NCI-H1436 (cell line): ENCODE data around the gene FDXACB1.
A peak's percentile ranks its signal among the peaks of the same experiment; 100 is the strongest.

Experiments
- DNase-seq: peaks from one replicate; lab custom pipeline; 2025; lab: John Stamatoyannopoulos, UW

FDXACB1 gene, protein sequence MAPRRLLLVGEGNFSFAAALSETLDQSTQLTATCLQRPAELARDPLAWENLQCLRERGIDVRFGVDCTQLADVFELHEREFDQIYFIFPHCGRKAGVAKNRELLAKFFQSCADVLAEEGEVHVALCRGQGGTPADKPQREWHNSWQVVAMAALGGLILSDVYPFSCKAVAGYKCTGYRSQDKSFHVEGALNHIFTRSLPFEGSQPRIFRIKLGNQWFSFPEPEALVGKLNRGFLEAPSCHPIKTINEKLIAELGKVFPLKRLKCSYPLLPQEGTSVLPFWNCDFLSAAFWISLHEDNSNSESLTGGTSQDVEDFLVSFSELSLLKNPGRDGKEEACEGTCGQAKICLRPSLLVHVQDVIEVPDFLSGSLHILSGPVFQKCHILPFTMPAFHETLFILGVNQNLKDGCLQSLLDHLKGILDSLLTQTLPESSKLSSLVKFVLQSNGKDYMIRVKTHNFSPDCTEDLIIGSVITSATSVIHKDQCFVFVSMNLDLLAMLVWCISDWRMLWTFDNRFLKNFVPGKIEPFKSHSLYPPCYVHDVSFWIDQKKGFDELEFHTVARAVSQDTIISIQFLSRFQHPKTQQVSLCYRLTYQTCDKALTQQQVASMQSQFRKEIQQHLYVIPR

DNA sequence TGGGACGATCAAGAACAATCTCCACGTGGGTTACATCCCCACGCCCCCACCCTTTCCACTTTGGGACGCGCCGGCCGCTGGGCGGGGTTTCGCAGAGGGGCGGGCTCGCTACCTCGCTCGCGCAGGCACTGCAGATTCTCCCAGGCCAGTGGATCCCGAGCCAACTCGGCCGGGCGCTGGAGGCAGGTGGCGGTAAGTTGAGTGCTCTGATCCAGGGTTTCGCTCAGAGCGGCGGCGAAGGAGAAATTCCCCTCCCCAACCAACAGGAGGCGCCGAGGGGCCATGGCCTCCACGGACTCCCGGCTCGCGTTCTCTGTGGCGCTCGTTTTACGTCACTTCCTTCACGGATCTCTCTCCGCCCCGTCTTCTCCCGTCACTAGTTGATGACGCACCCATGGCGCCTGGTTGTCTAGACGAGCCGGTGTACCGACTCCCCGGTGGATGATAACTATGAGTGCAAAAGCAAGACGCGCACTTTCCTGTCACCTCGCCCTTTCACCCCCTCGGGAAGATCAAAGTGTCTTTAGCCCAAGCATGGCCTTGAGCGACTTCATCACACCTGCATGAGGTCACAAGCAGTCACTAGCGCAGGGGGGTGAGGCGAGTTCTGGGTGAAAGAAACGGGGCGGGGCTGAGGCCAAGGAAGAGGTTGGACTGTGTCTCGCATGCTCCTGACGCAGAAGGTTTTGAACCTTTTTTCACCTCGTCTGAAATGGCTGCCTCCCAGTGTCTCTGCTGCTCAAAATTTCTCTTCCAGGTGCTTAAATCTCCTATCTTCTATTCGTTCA, at the start of gene FDXACB1, which contains the start of gene CFAP68:
TSS of gene FDXACB1 (minus strand) at position 317 of the 788 bp plus-strand sequence. CDS start at position 284, 33 bp downstream.
TSS of gene CFAP68 (plus strand) at position 693 of the 788 bp plus-strand sequence. CDS start at position 713, 20 bp downstream.
- DNase-seq = peak; percentile 96

DNA sequence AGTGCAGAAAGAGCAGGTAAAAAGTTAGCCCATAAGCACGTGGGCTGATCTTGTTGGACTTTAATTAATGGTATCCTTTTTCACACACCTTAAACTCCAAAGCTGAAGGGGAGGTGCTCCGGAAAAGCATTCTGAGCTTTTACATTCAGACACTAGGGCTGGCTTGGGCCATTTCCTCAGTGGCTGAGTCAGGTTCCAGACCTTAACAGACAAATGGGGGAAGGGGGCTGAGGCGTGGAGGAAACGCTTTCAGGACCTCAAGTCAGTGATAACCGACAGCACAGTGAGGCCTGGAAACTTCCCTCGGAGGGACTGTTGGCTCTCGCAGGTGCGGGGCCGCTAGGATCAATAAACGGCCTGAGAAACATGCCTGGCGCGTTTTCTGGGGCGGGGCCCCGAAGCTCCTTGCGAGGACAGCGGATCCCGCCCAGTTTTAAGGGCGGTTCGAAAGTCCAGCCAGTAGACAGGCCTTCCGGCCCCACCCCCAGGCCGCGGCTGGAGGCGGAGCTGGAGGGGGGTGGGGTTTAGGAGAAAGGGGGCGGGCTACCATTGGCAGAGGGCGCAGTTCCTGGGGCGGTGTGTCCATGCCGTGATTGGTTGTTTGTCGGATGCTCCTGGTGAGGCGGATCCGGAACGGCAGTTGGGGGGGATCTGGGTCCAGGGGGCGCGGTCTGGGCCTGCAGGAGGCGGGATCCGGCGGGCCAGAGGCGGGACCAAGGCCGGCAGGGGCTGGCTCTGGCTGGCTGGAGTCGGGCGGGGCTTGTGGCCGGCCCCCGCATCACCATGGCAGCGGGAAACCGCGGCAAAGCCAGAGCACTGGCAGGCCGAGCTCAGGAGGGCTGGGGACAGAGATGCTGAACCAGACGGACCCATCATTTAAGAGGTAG, 47.8 kb upstream of the FDXACB1 start:
- peak; percentile 99 for DNase-seq

DNA sequence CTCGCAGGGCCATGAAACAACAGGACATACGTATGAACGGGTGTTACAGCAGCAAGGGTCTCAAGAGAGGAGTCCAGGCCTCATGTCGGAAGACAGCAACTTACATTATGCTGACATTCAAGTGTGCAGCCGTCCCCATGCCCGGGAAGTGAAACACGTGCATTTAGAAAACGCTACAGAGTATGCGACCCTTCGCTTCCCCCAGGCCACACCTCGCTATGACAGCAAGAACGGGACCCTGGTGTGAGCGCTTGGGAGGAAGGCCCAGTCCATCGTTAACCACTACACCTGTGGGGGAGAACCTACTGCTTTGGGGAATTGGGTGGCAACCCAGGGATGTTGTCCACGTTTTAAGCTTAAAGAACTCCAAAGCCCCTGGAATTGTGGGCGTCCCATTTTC, 47.0 kb upstream of the FDXACB1 start:
- no peak for DNase-seq

DNA sequence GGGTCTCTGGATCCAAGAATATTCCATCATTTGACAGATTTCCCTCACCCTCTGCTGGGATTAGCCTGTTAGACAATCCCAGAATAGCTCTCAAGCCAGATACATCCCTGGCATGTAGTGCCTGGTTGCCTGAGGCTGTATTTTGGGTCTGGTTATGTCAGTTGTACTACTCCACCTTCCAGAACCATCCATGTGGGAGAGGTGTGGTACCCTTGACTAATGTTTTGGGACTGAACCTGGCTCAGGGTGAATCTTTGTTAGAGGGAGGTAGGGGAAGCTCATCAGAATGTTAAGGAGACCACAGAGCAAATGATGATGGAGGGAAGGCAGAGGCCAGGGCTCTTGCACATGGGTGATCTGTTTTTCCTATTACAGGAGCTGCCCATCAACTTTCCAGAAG, 45.0 kb upstream of the FDXACB1 start:
- DNase-seq = no peak

DNA sequence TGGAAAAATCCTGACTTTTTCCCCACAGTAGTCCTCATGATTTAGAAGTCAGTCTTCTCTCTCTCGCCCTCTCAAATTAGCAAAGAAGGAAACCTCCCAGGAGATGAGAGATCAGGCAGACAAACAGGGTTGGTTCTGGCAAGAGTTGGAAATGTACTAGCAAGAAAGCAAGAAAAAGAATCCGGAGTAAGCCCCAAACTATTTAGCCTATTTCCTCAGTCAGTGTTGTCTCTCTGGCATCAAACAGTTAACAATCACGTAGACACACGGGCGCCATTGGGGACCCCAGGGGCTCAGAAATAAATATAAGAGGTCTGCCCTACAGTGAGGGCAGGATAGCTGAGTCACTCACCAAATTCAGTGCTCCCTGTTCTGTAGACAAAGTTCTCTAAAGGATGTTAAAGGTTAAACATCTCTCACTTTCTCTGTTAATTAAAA, 44.4 kb upstream of the FDXACB1 start:
- DNase-seq = peak; percentile 36

DNA sequence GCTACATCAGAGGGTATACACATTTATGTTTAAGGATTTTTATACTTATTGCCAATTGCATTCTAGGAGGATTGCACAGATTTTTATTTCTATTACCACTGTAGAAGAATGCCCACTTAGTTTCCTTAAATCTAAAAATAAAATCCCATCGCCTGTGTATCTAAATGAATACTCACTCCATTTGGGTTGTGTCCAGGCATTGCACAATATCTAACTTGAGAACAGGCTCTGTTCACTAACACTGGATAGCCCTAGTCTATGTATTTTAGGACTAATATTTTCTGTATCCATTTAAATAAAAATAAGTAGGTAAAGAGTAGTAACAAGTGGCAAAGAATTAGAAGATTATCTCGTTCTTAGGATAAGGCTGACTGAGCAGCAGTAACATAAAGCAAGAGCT, 43.8 kb upstream of the FDXACB1 start:
- no peak for DNase-seq

DNA sequence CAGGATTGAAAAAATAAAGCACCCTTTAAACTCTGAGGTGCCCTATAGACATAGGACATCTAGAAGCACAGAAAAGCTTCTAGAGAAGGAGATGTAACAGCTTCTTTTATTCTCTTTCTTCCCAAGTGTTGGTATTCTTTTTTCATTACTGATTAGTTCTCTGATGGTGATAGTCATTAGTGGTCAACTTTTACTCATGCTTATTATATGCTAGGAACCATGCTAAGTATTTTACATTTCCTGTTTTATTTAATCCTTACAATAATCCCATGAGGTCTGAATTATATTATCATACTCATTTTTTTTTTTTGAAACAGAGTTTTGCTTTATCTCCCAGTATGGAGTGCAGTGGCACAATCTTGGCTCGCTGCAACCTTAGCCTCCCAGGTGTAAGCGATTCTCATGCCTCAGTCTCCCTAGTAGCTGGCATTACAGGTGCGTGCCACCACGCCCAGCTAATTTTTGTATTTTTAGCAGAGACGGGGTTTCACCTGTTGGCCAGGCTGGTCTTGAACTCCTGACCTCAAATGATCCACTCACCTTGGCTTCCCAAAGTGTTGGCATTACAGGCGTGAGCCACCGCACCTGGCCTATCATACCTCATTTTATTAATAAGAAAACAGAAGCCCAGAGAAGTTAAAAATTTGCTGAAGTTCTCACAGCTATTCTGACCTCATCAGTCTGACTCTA, 42.7 kb upstream of the FDXACB1 start:
- DNase-seq = no peak

DNA sequence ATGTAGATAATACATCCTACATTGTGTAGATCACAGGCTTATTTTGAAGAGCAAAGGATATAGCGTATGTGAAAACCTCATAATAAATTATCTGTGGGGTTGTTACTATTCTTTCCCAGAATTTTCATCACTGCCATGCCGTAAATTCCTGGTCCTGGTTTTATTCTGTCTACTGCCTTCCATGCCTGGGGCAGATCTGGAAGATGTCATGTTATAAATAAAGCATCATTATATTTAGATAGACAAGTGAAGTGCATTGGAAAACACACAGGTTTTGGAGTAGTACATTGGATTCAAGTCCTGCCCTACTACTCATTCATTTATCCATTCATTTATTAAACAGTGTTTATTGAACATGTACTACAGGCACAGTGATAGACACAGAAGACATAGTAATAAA, 41.9 kb upstream of the FDXACB1 start:
- no peak for DNase-seq

DNA sequence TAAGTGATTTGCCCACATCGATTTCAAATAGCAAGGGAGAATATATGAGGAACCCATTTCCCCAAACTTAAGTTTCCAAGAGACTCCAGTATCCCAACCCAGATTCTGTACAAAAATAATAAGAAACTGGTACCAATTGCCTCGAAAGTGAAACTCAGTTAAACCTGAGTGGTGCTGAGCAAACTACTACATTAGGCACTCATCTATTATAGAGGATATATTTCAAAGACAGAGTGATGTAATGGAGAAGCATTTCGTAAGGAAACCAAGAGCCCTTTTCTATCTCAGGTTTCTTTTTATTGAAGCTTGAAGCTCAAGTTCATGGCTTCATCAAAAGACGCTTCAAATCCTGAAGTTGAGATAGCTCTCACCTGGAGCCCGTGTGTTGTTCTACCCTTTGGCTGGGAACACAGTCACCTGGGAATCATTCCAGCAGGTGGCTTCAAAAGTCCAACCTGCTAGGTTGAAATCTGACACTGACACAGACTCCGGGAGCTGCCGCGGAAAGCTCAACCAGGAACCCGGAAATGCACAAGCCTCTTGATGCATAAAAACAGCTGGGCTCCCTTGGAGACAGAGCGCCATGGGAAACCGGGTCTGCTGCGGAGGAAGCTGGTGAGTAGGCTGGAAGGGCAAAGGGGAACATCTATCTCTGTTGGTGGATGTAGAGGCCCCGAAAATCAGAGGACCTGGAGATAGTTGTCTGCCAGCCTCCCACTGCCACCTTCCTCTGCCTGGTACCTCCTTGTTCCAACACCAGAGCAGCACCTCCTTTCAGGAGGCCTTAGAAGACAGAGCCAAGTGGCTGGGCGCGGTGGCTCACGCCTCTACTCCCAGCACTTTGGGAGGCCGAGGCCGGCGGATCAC, 39.7 kb upstream of the FDXACB1 start, which contains the start of gene C11orf52:
TSS of gene C11orf52 (plus strand) at position 524 of the 867 bp plus-strand sequence. CDS start at position 584, 60 bp downstream.
- peak; percentile 89 for DNase-seq

DNA sequence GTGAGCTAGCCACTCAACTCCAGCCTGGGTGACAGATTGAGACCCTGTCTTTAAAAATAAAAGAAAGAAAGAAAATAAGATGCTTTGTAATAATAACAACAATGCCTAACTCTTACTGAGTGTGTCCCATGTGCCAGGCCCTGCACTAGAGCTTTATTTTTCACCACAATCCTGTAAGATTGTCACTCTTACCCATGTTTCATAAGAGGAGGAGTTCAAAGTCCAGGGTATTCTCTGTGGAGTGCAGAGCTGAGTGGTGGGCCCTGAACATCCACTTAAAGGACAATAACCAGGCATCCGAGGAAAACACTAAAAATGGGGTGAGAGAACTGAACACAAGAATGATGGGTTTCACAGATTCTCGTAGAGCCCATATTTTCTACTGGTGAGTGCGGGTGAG, 38.8 kb upstream of the FDXACB1 start:
- DNase-seq = no peak

DNA sequence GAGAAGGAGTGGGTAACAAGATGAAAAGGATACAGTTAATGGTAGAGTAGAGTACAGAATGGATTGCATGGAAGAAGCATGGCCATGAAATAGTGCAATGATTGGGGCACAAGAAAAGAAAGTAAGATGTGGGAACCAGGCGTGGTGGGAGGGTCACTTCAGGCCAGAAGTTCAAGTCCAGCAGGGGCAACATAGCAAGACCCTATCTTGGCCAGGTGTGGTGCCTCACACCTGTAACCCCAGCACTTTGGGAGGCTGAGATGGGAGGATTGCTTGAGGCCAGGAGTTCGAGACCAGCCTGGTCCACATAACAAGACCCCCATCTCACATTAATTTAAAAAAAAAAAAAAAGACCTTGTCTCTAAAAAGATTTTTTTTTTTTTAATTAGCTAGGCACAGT, 38.3 kb upstream of the FDXACB1 start:
- no peak for DNase-seq

DNA sequence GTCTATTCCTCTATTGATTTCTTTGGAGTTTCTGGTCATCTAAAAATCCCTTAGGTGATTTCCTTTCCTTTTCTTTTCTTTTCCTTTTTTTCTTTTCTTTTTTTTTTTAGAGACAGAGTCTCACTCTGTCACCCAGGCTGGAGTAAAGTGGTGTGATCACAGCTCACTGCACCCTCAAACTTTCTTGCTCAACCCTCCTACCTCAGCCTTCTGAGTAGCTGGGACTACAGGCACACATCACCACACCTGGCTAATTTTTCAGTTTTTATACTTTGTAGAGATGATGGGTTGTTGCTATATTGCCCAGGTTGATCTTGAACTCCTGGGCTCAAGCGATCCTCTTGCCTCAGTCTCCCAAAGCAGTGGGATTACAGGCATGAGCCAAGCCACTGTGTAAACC, 37.8 kb upstream of the FDXACB1 start:
- DNase-seq = no peak

DNA sequence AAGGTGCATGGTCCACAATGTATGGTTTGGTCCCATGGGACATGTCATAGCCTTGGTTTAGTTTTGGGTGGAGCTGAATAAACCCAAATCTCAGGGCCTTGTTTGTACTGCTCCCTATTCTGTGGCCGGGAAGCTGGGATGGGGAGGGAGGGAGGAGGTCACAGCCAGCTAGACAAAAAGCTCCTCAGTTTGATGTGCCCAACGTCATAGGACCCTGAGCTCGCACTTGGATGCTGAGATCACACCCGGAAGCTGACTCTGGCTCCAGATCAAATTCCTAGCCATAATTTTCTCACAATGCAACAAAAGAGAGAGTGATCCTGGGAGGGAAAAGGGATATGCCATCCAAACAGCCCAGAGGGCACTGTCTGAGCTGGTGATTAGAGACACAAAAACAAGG, 35.0 kb upstream of the FDXACB1 start:
- no peak for DNase-seq

DNA sequence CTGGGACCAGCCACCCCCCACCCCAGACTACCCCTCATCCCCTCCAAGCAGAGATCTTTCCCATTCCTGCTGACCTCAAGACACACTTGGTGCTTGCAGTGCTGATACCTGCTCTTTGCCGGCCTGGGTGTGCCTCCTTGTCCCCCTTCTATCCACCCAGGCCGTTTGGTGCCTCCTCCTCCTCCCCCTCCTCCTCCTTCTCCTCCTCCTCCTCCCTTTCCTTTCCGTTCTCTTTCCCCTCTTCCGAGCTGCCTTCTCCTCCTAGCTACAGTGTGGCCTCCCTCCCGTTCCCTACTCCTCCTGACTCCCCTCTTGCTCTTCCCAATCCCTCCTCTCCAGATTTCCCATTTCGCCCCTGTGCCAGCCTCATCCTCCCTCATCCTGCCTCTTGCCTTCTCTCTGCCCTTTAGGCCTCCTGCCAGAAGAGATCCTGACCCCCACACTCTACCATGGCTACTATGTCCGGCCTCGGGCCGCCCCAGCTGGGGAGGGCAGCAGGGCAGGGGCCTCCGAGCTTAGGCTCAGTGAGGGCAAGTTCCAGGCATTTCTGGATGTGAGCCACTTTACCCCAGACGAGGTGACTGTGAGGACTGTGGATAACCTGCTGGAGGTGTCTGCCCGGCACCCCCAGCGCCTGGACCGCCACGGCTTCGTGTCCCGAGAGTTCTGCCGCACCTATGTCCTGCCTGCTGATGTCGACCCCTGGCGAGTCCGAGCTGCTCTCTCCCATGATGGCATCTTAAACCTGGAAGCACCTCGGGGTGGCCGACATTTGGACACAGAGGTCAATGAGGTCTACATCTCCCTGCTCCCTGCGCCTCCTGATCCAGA, 34.3 kb upstream of the FDXACB1 start:
- DNase-seq = no peak

DNA sequence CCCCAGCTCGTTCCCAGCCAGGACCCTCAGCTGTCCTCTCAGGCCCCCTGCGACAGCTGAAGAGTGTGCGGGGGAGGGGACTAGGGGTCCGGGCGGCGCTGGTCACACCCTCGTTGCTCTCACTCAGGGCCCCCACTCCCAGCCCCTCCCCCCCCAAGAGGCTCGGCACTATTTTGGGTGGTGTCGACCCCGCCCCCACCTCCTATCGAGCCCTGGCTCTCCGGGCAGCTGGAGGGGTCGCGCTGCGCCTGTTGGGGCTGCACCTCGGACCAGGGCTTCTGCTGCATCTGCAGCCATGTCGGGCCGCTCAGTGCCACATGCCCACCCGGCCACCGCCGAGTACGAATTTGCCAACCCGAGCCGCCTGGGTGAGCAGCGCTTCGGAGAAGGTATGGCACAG, 33.6 kb upstream of the FDXACB1 start, which contains the start of gene HSPB2:
TSS of gene HSPB2 (plus strand) at position 200 of the 400 bp plus-strand sequence. CDS start at position 296, 96 bp downstream.
- DNase-seq = no peak

DNA sequence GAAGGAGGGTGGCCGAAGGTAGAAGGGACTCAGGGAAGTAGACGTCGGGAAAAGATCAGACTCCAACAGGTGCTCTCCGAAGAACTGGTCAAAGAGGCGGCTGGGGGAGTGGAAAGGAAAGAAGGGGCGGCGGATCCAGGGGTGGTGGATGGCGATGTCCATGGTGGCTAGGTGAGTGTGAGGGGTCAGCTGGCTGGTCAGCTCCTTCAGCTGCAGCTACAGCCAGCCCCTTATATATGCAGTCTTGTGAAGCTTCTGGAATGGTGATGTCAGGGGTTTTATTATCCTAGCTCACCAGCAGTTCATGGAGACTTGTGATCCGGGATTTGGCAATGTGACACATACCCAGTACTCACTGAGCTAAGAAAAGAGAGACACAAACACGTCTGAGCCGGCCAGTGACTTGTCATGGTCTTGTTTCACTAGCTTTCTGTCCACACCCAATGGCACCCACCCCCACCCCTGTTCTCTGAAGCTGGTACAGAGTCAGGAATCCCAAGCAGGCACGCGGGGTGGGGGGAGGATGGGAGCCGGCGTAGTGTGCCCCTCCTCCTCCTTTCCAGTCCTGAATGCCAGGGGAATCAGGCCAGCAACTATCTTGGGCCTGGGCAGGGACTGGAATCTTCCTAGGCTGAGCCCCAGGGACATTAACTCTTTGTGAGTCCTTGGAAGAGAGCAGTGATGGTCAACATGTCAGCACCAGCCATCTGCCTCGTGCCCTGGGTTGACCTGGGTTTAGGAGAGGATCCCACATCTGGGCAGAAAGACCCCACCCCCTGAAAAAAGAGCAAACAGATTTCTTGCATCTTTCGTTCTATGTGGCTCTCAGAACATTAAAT, 32.8 kb upstream of the FDXACB1 start, which contains the start of gene CRYAB:
TSS of gene CRYAB (minus strand) at position 208 of the 839 bp plus-strand sequence. CDS start at position 162, 46 bp downstream.
- no peak for DNase-seq

DNA sequence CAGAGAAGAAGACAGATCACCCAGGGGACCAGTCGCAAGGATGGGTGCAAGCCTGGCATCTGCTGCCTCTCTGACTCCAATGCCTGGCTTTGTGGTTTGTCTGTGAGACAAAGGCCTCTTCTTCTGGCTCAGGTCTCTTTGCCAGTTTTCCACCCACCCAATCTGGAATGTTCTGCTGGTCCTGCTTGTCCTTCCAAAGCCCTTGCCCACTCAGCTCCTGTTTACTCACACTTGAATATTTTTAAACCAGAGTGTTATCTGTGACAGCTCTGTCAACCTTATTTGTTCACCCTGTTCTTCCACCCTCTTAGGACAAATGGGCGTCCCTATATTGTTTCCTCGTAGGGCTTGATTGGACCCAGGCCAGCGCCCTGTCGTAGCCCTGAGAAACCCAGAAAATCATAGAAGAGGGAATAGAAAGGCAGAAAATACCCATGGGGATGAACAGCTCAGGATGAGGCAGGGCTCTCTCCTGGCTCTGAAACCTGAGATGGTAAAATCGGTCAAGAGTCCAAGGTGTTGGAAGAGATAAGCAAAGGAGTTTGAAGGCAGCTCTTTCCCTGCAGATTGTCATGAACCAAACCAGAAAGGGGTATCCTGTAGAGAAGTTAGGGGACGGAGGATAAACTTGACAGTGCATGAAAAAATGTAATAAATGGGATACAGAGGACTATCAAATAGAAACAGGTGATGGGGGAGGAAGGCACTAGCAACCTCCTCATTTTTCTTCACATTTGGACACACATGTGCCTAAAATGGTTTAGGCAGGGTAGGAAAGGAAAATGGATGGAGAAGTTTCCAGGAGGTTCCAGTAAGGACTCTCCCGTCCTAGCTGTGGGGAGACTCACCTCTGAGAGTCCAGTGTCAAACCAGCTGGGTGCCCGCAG, 32.0 kb upstream of the FDXACB1 start:
- DNase-seq = no peak
